ENCODE measurements around the gene SPTBN4.

SPTBN4 gene

DNA sequence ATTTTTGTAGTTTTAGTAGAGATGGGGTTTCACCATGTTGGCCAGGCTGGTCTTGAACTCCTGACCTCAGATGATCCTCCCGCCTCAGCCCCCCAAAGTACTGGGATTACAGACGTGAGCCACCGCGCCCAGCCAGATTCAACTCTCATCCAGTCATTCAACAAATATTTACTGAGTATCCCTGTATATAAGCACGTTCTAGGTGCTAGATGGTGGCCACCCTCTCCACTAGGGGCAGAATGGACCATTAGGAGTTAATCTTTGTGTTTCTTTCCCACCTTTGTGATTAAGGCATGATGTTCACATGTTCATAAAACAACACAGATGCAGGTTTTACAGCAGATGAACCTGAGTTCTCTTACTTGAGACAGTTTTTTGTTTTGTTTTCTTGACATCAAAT lies 117.2 kb downstream of the SPTBN4 start:
- H3F3A ChIP-seq (ENCODE audit: insufficient read depth, low read length) = no peaks in the 10 kb centered on the region
- no peak overlapping the region for H3K27ac ChIP-seq (ENCODE audit: low read depth, low read length, poor library complexity, severe bottlenecking)
- no peak overlapping the region for H3K4me2 ChIP-seq (ENCODE audit: low read length)
- no peaks in the 10 kb centered on the region for H3K9me3 ChIP-seq (ENCODE audit: low read length)
- no peaks in the 10 kb centered on the region for H3K27me3 ChIP-seq (ENCODE audit: insufficient read depth, low read length)
- no peak overlapping the region for H2AFZ ChIP-seq (ENCODE audit: low read length)
- H3K9me2 ChIP-seq (ENCODE audit: low read depth, low read length) = no peaks in the 10 kb centered on the region
- no peak overlapping the region for H3K9ac ChIP-seq (ENCODE audit: low read length)
- H4K20me1 ChIP-seq (ENCODE audit: insufficient read depth, low read length) = no peaks in the 10 kb centered on the region
- no peaks in the 10 kb centered on the region for H3K79me2 ChIP-seq (ENCODE audit: insufficient read depth, low read length)
- peaks cover 66% of the 10 kb centered on the region for H3K36me3 ChIP-seq (ENCODE audit: insufficient read depth, low read length)
- no peak overlapping the region for H3K4me3 ChIP-seq (ENCODE audit: low read depth, low read length, poor library complexity, severe bottlenecking)
- H3K4me1 ChIP-seq (ENCODE audit: insufficient read depth, low read length, severe bottlenecking) = no peaks in the 10 kb centered on the region
- TF ChIP-seq EZH2 (IDR thresholded peaks at IDR 0.05; ENCODE audit: borderline replicate concordance, low read length) (no peak), CTCF (IDR thresholded peaks at IDR 0.05; ENCODE audit: low read length) (peak; percentile 28; the same call in 1 of the 2 replicates)

GRCh38 chr19:40585241-40585981 lies 118.6 kb downstream of the SPTBN4 start:
- Histone ChIP-seq H3K27ac (ENCODE audit: low read depth, low read length, poor library complexity, severe bottlenecking) (no peak overlapping the region), H3K4me2 (ENCODE audit: low read length) (no peak overlapping the region)

DNA sequence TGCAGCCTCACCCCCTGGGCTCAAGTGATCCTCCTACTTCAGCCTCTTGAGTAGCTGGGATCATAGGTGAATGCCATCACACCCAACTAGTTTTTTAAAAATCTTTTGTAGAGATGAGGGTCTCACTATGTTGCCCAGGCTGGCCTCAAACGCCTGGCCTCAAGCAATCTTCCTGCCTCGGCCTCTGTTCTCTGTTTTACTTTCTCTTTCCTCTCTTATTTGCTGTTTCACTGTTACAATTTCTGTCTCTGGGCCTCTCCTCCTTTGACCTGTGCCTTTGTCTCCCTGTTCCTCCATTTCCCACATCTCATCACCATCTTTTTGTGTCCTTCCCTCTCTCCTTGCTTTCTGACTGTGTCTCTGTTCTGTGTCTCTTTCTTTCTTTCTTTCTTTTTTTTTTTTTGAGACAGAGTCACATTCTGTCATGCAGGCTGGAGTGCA lies 119.2 kb downstream of the SPTBN4 start:
- H3K4me3 ChIP-seq (ENCODE audit: low read depth, low read length, poor library complexity, severe bottlenecking) = no peak overlapping the region
- H3K27me3 ChIP-seq (ENCODE audit: insufficient read depth, low read length) = no peaks in the 10 kb centered on the region
- no peaks in the 10 kb centered on the region for H3K9me2 ChIP-seq (ENCODE audit: low read depth, low read length)
- H3K79me2 ChIP-seq (ENCODE audit: insufficient read depth, low read length) = no peaks in the 10 kb centered on the region
- no peaks in the 10 kb centered on the region for H3K4me1 ChIP-seq (ENCODE audit: insufficient read depth, low read length, severe bottlenecking)
- H4K20me1 ChIP-seq (ENCODE audit: insufficient read depth, low read length) = no peaks in the 10 kb centered on the region
- H3K9me3 ChIP-seq (ENCODE audit: low read length) = no peaks in the 10 kb centered on the region
- H3K9ac ChIP-seq (ENCODE audit: low read length) = no peak overlapping the region
- no peak overlapping the region for H3K27ac ChIP-seq (ENCODE audit: low read depth, low read length, poor library complexity, severe bottlenecking)
- TF ChIP-seq EZH2 (IDR thresholded peaks at IDR 0.05; ENCODE audit: borderline replicate concordance, low read length) = no peak
- no peak for TF ChIP-seq CTCF (IDR thresholded peaks at IDR 0.05; ENCODE audit: low read length)
- H2AFZ ChIP-seq (ENCODE audit: low read length) = no peak overlapping the region
- H3K36me3 ChIP-seq (ENCODE audit: insufficient read depth, low read length) = peaks cover 53% of the 10 kb centered on the region
- H3F3A ChIP-seq (ENCODE audit: insufficient read depth, low read length) = no peaks in the 10 kb centered on the region
- no peak overlapping the region for H3K4me2 ChIP-seq (ENCODE audit: low read length)

More at GRCh38 chr19:40585241-40585981, 118.6 kb downstream of the SPTBN4 start:
- no peaks in the 10 kb centered on the region for H3K27me3 ChIP-seq (ENCODE audit: insufficient read depth, low read length)
- H3K4me1 ChIP-seq (ENCODE audit: insufficient read depth, low read length, severe bottlenecking) = no peaks in the 10 kb centered on the region
- H3K4me3 ChIP-seq (ENCODE audit: low read depth, low read length, poor library complexity, severe bottlenecking) = no peak overlapping the region
- H4K20me1 ChIP-seq (ENCODE audit: insufficient read depth, low read length) = no peaks in the 10 kb centered on the region
- H3F3A ChIP-seq (ENCODE audit: insufficient read depth, low read length) = no peaks in the 10 kb centered on the region
- no peaks in the 10 kb centered on the region for H3K9me2 ChIP-seq (ENCODE audit: low read depth, low read length)
- peaks cover 59% of the 10 kb centered on the region for H3K36me3 ChIP-seq (ENCODE audit: insufficient read depth, low read length)
- no peak overlapping the region for H3K9ac ChIP-seq (ENCODE audit: low read length)
- no peak for TF ChIP-seq CTCF (IDR thresholded peaks at IDR 0.05; ENCODE audit: low read length)
- TF ChIP-seq EZH2 (IDR thresholded peaks at IDR 0.05; ENCODE audit: borderline replicate concordance, low read length) = no peak
- no peaks in the 10 kb centered on the region for H3K9me3 ChIP-seq (ENCODE audit: low read length)
- H2AFZ ChIP-seq (ENCODE audit: low read length) = no peak overlapping the region
- no peaks in the 10 kb centered on the region for H3K79me2 ChIP-seq (ENCODE audit: insufficient read depth, low read length)

All from OCI-LY1 (cell line).